WTC11 (cell line): ENCODE measurements around the gene C14orf93. TPM values are rescaled to one million over a fixed set of nuclear protein-coding genes. Genes with fewer than 3 reads are reported as not detected.
A peak's percentile ranks its signal among the peaks of the same experiment; 100 is the strongest.

Experiments used
- ATAC-seq: fragments of 200-7000 bp; cut with Tn5 transposase; 2 replicates; pipeline ENCODE4 v1.10.0; 2021; ENCODE audit warnings: mild to moderate bottlenecking, moderate library complexity
- CTCF ChIA-PET: fragments of 300-600 bp; sonication (Branson Sonifier 250); formaldehyde crosslinking; loops from one replicate; lab custom pipeline; 2021; ENCODE audit warnings: antibody characterized with exemption; lab: Charles Lee
- POLR2A ChIA-PET: fragments of 350-600 bp; sonication (Branson Sonifier 250); formaldehyde crosslinking; loops from one replicate; lab custom pipeline; 2021; ENCODE audit warnings: antibody characterized with exemption; lab: Charles Lee
- DNase-seq: peaks from one replicate; pipeline ENCODE4 v3.0.0; 2021; ENCODE audit warnings: low spot score
- H3K27ac Mint-ChIP-seq: 2 replicates; pipeline ENCODE4 v1.8.0; 2021; ENCODE audit warnings: mixed read lengths
- H3K27me3 Mint-ChIP-seq: 2 replicates; pipeline ENCODE4 v1.8.0; 2021; ENCODE audit warnings: low read depth, mild to moderate bottlenecking, moderate library complexity, mixed read lengths
- H3K36me3 Mint-ChIP-seq: 2 replicates; pipeline ENCODE4 v1.8.0; 2021; ENCODE audit warnings: mixed read lengths
- H3K4me1 Mint-ChIP-seq: 2 replicates; pipeline ENCODE4 v1.8.0; 2022; ENCODE audit warnings: mixed read lengths
- H3K4me3 Mint-ChIP-seq: 2 replicates; pipeline ENCODE4 v1.8.0; 2021; ENCODE audit warnings: mild to moderate bottlenecking, moderate library complexity, mixed read lengths
- H3K9me3 Mint-ChIP-seq: 2 replicates; pipeline ENCODE4 v1.8.0; 2021; ENCODE audit warnings: mixed read lengths
- ELF4 ChIP-seq: sonication (generic); formaldehyde crosslinking; IDR thresholded peaks from 2 replicates; pipeline ENCODE4 v1.8.1; 2022; ENCODE audit warnings: low read depth, mild to moderate bottlenecking, moderate library complexity, missing genetic modification reagents
- EMX1 ChIP-seq: fragments of 250-450 bp; sonication (Bioruptor Pico); IDR thresholded peaks from 2 replicates; pipeline ENCODE4 v1.8.0; 2021; ENCODE audit warnings: mild to moderate bottlenecking
- FOXJ3 ChIP-seq: sonication (generic); formaldehyde crosslinking; IDR thresholded peaks from 2 replicates; pipeline ENCODE4 v1.9.0; 2021; ENCODE audit warnings: missing genetic modification reagents, mild to moderate bottlenecking, borderline replicate concordance
- FOXP1 ChIP-seq: sonication (generic); formaldehyde crosslinking; IDR thresholded peaks from 2 replicates; pipeline ENCODE4 v1.8.0; 2022; ENCODE audit warnings: missing genetic modification reagents, mild to moderate bottlenecking, moderate library complexity, borderline replicate concordance
- GRHL2 ChIP-seq: fragments of 250-450 bp; sonication (Bioruptor Pico); IDR thresholded peaks from 2 replicates; pipeline ENCODE4 v1.8.0; 2022; ENCODE audit warnings: mild to moderate bottlenecking, moderate library complexity; ENCODE audit not compliant: insufficient replicate concordance, severe bottlenecking
- HMGXB4 ChIP-seq: sonication (generic); formaldehyde crosslinking; IDR thresholded peaks from 2 replicates; pipeline ENCODE4 v1.8.1; 2023; ENCODE audit warnings: mild to moderate bottlenecking, moderate library complexity, missing genetic modification reagents
- IRF2 ChIP-seq: sonication (generic); formaldehyde crosslinking; IDR thresholded peaks from 2 replicates; pipeline ENCODE4 v1.8.0; 2022; ENCODE audit warnings: low read depth, missing genetic modification reagents, borderline replicate concordance
- KAT7 ChIP-seq: sonication (generic); formaldehyde crosslinking; IDR thresholded peaks from 2 replicates; pipeline ENCODE4 v1.8.1; 2023; ENCODE audit warnings: missing genetic modification reagents, mild to moderate bottlenecking, borderline replicate concordance
- MYBL2 ChIP-seq: sonication (generic); formaldehyde crosslinking; IDR thresholded peaks from 2 replicates; pipeline ENCODE4 v1.8.1; 2023; ENCODE audit warnings: mild to moderate bottlenecking, moderate library complexity, missing genetic modification reagents
- PREB ChIP-seq: sonication (generic); formaldehyde crosslinking; IDR thresholded peaks from 2 replicates; pipeline ENCODE4 v1.8.1; 2022; ENCODE audit warnings: mild to moderate bottlenecking, missing genetic modification reagents, moderate library complexity, borderline replicate concordance
- RELA ChIP-seq: sonication (generic); formaldehyde crosslinking; IDR thresholded peaks from 2 replicates; pipeline ENCODE4 v1.8.1; 2022; ENCODE audit warnings: missing genetic modification reagents, mild to moderate bottlenecking, borderline replicate concordance
- USF1 ChIP-seq: sonication (generic); formaldehyde crosslinking; IDR thresholded peaks from 2 replicates; pipeline ENCODE4 v1.8.0; 2022; ENCODE audit warnings: mild to moderate bottlenecking, missing genetic modification reagents
- ZNF121 ChIP-seq: sonication (generic); formaldehyde crosslinking; IDR thresholded peaks from 2 replicates; pipeline ENCODE4 v1.8.0; 2023; ENCODE audit warnings: missing genetic modification reagents
- ZNF423 ChIP-seq: fragments of 250-450 bp; sonication (Bioruptor Pico); IDR thresholded peaks from 2 replicates; pipeline ENCODE4 v2.1.2; 2022; ENCODE audit warnings: mild to moderate bottlenecking, moderate library complexity
- ZNF671 ChIP-seq: fragments of 250-450 bp; sonication (Bioruptor Pico); IDR thresholded peaks from 2 replicates; pipeline ENCODE4 v1.8.0; 2021; ENCODE audit warnings: mild to moderate bottlenecking
- total RNA-seq: library from RNA; stranded (reverse); gene quantifications from 3 replicates; pipeline ENCODE4 v1.2.3, GENCODE V29; 2021
- TF ChIP-seq, protein P1 (sequence below): fragments of 250-450 bp; sonication (Bioruptor Pico); IDR thresholded peaks from 2 replicates; pipeline ENCODE4 v1.8.0; 2021; ENCODE audit warnings: mild to moderate bottlenecking
- TF ChIP-seq, protein P2 (sequence below): fragments of 250-450 bp; sonication (Bioruptor Pico); IDR thresholded peaks from 2 replicates; pipeline ENCODE4 v1.9.0; 2021; ENCODE audit warnings: mild to moderate bottlenecking
- TF ChIP-seq, protein P3 (sequence below): sonication (generic); formaldehyde crosslinking; IDR thresholded peaks from 2 replicates; pipeline ENCODE4 v1.8.1; 2022; ENCODE audit warnings: missing genetic modification reagents, borderline replicate concordance
- TF ChIP-seq, protein P4 (sequence below): sonication (generic); formaldehyde crosslinking; IDR thresholded peaks from 2 replicates; pipeline ENCODE4 v1.8.1; 2023; ENCODE audit warnings: mild to moderate bottlenecking, missing genetic modification reagents
- TF ChIP-seq, protein P5 (sequence below): fragments of 200-600 bp; IDR thresholded peaks from 2 replicates; pipeline ENCODE4 v1.8.0; 2022; ENCODE audit warnings: antibody characterized with exemption

The C14orf93 gene
- total RNA-seq, 1 experiment from 2014 or later = 8.1 TPM

- POLR2A ChIA-PET = interaction anchor here (2.1 kb wide), 1 partner anchor 11 kb away, joined by 9 read pairs; no protein-coding TSS in a partner anchor
- TF ChIP-seq USF1 (CRISPR knock-in tag) (no peak), ZNF121 (CRISPR knock-in tag) (no peak), HMGXB4 (CRISPR knock-in tag) (no peak), FOXP1 (no peak), GRHL2 (CRISPR knock-in tag) (no peak)
- TF ChIP-seq, protein P1, sequence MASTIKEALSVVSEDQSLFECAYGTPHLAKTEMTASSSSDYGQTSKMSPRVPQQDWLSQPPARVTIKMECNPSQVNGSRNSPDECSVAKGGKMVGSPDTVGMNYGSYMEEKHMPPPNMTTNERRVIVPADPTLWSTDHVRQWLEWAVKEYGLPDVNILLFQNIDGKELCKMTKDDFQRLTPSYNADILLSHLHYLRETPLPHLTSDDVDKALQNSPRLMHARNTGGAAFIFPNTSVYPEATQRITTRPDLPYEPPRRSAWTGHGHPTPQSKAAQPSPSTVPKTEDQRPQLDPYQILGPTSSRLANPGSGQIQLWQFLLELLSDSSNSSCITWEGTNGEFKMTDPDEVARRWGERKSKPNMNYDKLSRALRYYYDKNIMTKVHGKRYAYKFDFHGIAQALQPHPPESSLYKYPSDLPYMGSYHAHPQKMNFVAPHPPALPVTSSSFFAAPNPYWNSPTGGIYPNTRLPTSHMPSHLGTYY = no peak
- TF ChIP-seq, all 79 proteins: peak for 0
- DNase-seq (no peak), ATAC-seq (no peak)
- H3K9me3 Mint-ChIP-seq = no peaks in the 10 kb centered on the region
- H3K4me3 Mint-ChIP-seq = no peak overlapping the region
- H3K27ac Mint-ChIP-seq = no peak overlapping the region
- H3K4me1 Mint-ChIP-seq = peaks cover 4% of the 10 kb centered on the region
- H3K36me3 Mint-ChIP-seq = no peaks in the 10 kb centered on the region
- CTCF ChIA-PET = interaction anchor here (0.7 to 4.1 kb wide), 4 partner anchors 23 to 237 kb away, joined by 4 to 22 read pairs (median 12); partner anchors contain the start of gene CDH24
- no peaks in the 10 kb centered on the region for H3K27me3 Mint-ChIP-seq
These were observed 8.2 kb upstream of the C14orf93 start for GRCh38 chr14:23018107-23018506.

- DNase-seq (no peak), ATAC-seq (no peak)
- Mint-ChIP-seq H3K4me3 (no peak overlapping the region), H3K4me1 (no peaks in the 10 kb centered on the region), H3K27ac (no peak overlapping the region; the same call in 1 of the 2 replicates), H3K36me3 (no peaks in the 10 kb centered on the region), H3K27me3 (no peaks in the 10 kb centered on the region), H3K9me3 (no peaks in the 10 kb centered on the region)
- ChIA-PET POLR2A (interaction anchor here (0.8 to 2.1 kb wide), 2 partner anchors 10 to 88 kb away, joined by 3 to 9 read pairs; partner anchors contain the start of gene PRMT5), CTCF (interaction anchor here (0.9 to 4.1 kb wide), 5 partner anchors 10 to 35 kb away, joined by 3 to 22 read pairs (median 4); no protein-coding TSS in a partner anchor)
- TF ChIP-seq, protein P2, sequence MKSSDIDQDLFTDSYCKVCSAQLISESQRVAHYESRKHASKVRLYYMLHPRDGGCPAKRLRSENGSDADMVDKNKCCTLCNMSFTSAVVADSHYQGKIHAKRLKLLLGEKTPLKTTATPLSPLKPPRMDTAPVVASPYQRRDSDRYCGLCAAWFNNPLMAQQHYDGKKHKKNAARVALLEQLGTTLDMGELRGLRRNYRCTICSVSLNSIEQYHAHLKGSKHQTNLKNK (CRISPR knock-in tag) = no peak
- TF ChIP-seq ZNF423 (CRISPR knock-in tag) (no peak), ZNF121 (CRISPR knock-in tag) (0 out of 2 replicates have a peak, but pooled peaks have one; percentile 19), ZNF671 (no peak), GRHL2 (CRISPR knock-in tag) (no peak), IRF2 (CRISPR knock-in tag) (no peak)
- TF ChIP-seq, protein P3, sequence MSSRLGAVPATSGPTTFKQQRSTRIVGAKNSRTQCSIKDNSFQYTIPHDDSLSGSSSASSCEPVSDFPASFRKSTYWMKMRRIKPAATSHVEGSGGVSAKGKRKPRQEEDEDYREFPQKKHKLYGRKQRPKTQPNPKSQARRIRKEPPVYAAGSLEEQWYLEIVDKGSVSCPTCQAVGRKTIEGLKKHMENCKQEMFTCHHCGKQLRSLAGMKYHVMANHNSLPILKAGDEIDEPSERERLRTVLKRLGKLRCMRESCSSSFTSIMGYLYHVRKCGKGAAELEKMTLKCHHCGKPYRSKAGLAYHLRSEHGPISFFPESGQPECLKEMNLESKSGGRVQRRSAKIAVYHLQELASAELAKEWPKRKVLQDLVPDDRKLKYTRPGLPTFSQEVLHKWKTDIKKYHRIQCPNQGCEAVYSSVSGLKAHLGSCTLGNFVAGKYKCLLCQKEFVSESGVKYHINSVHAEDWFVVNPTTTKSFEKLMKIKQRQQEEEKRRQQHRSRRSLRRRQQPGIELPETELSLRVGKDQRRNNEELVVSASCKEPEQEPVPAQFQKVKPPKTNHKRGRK = no peak
These were observed 7.1 kb upstream of the C14orf93 start for GRCh38 chr14:23017091-23017490.

GRCh38 chr14:23015618-23016017 lies 5.7 kb upstream of the C14orf93 start:
- peak overlapping the region; percentile 4; the same call in 1 of the 2 replicates for H3K27ac Mint-ChIP-seq
- no peaks in the 10 kb centered on the region for H3K9me3 Mint-ChIP-seq
- no peak for ATAC-seq
- DNase-seq = no peak
- no peaks in the 10 kb centered on the region for H3K36me3 Mint-ChIP-seq
- CTCF ChIA-PET = interaction anchor here (3.3 to 4.1 kb wide), 2 partner anchors 21 to 28 kb away, joined by 19 to 22 read pairs; no protein-coding TSS in a partner anchor
- no peak overlapping the region for H3K4me3 Mint-ChIP-seq
- H3K27me3 Mint-ChIP-seq = no peaks in the 10 kb centered on the region
- POLR2A ChIA-PET = no interaction called here
- H3K4me1 Mint-ChIP-seq = peaks cover 2% of the 10 kb centered on the region; the same call in 1 of the 2 replicates
- TF ChIP-seq, protein P4, sequence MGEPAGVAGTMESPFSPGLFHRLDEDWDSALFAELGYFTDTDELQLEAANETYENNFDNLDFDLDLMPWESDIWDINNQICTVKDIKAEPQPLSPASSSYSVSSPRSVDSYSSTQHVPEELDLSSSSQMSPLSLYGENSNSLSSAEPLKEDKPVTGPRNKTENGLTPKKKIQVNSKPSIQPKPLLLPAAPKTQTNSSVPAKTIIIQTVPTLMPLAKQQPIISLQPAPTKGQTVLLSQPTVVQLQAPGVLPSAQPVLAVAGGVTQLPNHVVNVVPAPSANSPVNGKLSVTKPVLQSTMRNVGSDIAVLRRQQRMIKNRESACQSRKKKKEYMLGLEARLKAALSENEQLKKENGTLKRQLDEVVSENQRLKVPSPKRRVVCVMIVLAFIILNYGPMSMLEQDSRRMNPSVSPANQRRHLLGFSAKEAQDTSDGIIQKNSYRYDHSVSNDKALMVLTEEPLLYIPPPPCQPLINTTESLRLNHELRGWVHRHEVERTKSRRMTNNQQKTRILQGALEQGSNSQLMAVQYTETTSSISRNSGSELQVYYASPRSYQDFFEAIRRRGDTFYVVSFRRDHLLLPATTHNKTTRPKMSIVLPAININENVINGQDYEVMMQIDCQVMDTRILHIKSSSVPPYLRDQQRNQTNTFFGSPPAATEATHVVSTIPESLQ (CRISPR knock-in tag) = no peak
- TF ChIP-seq EMX1 (CRISPR knock-in tag) (no peak), ZNF121 (CRISPR knock-in tag) (no peak), ZNF423 (CRISPR knock-in tag) (no peak), PREB (no peak), FOXP1 (no peak), MYBL2 (CRISPR knock-in tag) (no peak), KAT7 (CRISPR knock-in tag) (no peak), ELF4 (CRISPR knock-in tag) (no peak), FOXJ3 (CRISPR knock-in tag) (no peak), RELA (CRISPR knock-in tag) (no peak)
- TF ChIP-seq, protein P5, sequence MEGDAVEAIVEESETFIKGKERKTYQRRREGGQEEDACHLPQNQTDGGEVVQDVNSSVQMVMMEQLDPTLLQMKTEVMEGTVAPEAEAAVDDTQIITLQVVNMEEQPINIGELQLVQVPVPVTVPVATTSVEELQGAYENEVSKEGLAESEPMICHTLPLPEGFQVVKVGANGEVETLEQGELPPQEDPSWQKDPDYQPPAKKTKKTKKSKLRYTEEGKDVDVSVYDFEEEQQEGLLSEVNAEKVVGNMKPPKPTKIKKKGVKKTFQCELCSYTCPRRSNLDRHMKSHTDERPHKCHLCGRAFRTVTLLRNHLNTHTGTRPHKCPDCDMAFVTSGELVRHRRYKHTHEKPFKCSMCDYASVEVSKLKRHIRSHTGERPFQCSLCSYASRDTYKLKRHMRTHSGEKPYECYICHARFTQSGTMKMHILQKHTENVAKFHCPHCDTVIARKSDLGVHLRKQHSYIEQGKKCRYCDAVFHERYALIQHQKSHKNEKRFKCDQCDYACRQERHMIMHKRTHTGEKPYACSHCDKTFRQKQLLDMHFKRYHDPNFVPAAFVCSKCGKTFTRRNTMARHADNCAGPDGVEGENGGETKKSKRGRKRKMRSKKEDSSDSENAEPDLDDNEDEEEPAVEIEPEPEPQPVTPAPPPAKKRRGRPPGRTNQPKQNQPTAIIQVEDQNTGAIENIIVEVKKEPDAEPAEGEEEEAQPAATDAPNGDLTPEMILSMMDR = no peak
